Measurements from ENCODE around the gene YOD1. TPM values are rescaled to one million over a fixed set of nuclear protein-coding genes. Genes with fewer than 3 reads are reported as not detected.

Gene YOD1
- total and polyA plus RNA-seq, 2 of the 13 experiments (the other 11 are each of a cell fraction or from before 2014, with no cell fraction given), result 3.4 to 9.1 TPM

GRCh38 chr1:207025146-207025880 lies 25.7 kb downstream of the YOD1 start (continued):
- TF ChIP-seq GMEB2 (CRISPR knock-in tag; IDR thresholded peaks at IDR 0.05; ENCODE audit: low read depth) (no peak), ZNF280B (CRISPR knock-in tag; IDR thresholded peaks at IDR 0.05; ENCODE audit: borderline replicate concordance) (no peak), HNF1A (IDR thresholded peaks at IDR 0.05; ENCODE audit: low read depth) (peak; percentile 34; the same call in 1 of the 2 replicates), HNF1A (CRISPR knock-in tag; IDR thresholded peaks at IDR 0.05; ENCODE audit: borderline replicate concordance) (no peak; the same call in 1 of the 2 replicates), MIER3 (CRISPR knock-in tag; IDR thresholded peaks at IDR 0.05; ENCODE audit: borderline replicate concordance) (peak; percentile 53; the same call in 1 of the 2 replicates), ZNF609 (CRISPR knock-in tag; IDR thresholded peaks at IDR 0.05; ENCODE audit: borderline replicate concordance) (peak; percentile 86), ZNF549 (CRISPR knock-in tag; IDR thresholded peaks at IDR 0.05) (no peak), BRF2 (CRISPR knock-in tag; IDR thresholded peaks at IDR 0.05) (no peak), NONO (IDR thresholded peaks at IDR 0.05) (no peak), NONO (CRISPR knock-in tag; conservative IDR thresholded peaks at IDR 0.05) (no peak), CTCF (CRISPR knock-in tag; IDR thresholded peaks at IDR 0.05) (no peak), HDAC6 (IDR thresholded peaks at IDR 0.05; ENCODE audit: low read depth, low read length) (no peak)
